ENCODE results near the gene PRKAG2. TPM values are rescaled to one million over a fixed set of nuclear protein-coding genes. Genes with fewer than 3 reads are reported as not detected.

PRKAG2 gene
- total and polyA plus RNA-seq, 2 of the 8 experiments (the other 6 are each of a cell fraction or from before 2014, with no cell fraction given) = 7.5 to 18.1 TPM

- no peak overlapping the region for H2AK5ac ChIP-seq (ENCODE audit: low read depth, low read length)
- no peaks in the 10 kb centered on the region for H3K79me1 ChIP-seq (ENCODE audit: low read depth, low read length)
- H4K5ac ChIP-seq (ENCODE audit: insufficient read length, low read depth, low read length) = no peak overlapping the region
- ChIA-PET POLR2A (ENCODE audit: partially characterized antibody) (no interaction called here), CTCF (ENCODE audit: partially characterized antibody) (interaction anchor here (1.4 kb wide), 1 partner anchor 24 kb away, joined by 4 read pairs; no protein-coding TSS in a partner anchor)
- no peak overlapping the region for H3K9ac ChIP-seq (replicated peaks in 1 of 4; ENCODE audit: extremely low read depth in 1 of 4, low read depth in 3 of 4, low read length in 3 of 4)
- H3K4me1 ChIP-seq (replicated peaks in 1 of 4; ENCODE audit: control insufficient read depth in 3 of 4, insufficient read depth in 4 of 4, low read length in 3 of 4) = peaks cover 0 to 4% (median 2%) of the 10 kb centered on the region in 4 experiments; a peak in 3 of 7 replicates
- no peak overlapping the region for H3K4me2 ChIP-seq (ENCODE audit: insufficient read depth in 1 of 2, low read depth in 2 of 2, low read length in 2 of 2)
- H3K9me3 ChIP-seq (ENCODE audit: insufficient read depth in 2 of 2, low read depth in 1 of 2, low read length in 1 of 2) = no peaks in the 10 kb centered on the region
- TF ChIP-seq RBBP5 (IDR thresholded peaks at IDR 0.05; ENCODE audit: borderline replicate concordance, low read depth, low read length) (no peak), USF2 (IDR thresholded peaks at IDR 0.05; ENCODE audit: low read length) (no peak)
- DNase-seq (ENCODE audit: low read depth in 1 of 2, low spot score in 2 of 2) = no peak
- H3K14ac ChIP-seq (ENCODE audit: insufficient read length) = no peak overlapping the region
- H2AFZ ChIP-seq (ENCODE audit: low read length) = no peak overlapping the region
- no peak overlapping the region for H2BK15ac ChIP-seq (ENCODE audit: low read length)
- H2BK12ac ChIP-seq (ENCODE audit: low read depth, low read length) = no peak overlapping the region
- H3K27ac ChIP-seq (ENCODE audit: low read depth, low read length) = no peak overlapping the region
- peaks cover 0 to 5% (median 2%) of the 10 kb centered on the region in 4 experiments; a peak in 3 of 7 replicates for H3K27me3 ChIP-seq (replicated peaks in 1 of 4; ENCODE audit: control insufficient read depth in 3 of 4, extremely low read depth in 1 of 4, insufficient read depth in 3 of 4, low read length in 3 of 4)
- no peak overlapping the region for H2BK20ac ChIP-seq (ENCODE audit: low read length)
- no peak overlapping the region for H2BK5ac ChIP-seq (ENCODE audit: low read depth, low read length)
- no peak overlapping the region for H3K4ac ChIP-seq (replicated peaks; ENCODE audit: insufficient read length, low read depth, low read length)
- no peak overlapping the region for H3K18ac ChIP-seq (ENCODE audit: extremely low read depth, low read length)
- no peaks in the 10 kb centered on the region for H3K36me3 ChIP-seq (ENCODE audit: control insufficient read depth in 2 of 4, insufficient read depth in 4 of 4, low read length in 3 of 4)
- no peak for FAIRE-seq
- H4K8ac ChIP-seq (ENCODE audit: extremely low read depth, insufficient read depth, low read length) = no peak overlapping the region
- H3K23me2 ChIP-seq (ENCODE audit: low read depth, low read length) = peaks cover 3% of the 10 kb centered on the region
- no peaks in the 10 kb centered on the region for H3K79me2 ChIP-seq (ENCODE audit: control insufficient read depth in 1 of 2, insufficient read depth in 2 of 2, low read length in 2 of 2)
- H3K23ac ChIP-seq (ENCODE audit: insufficient read length) = no peak overlapping the region
- no peak overlapping the region for H2BK120ac ChIP-seq (replicated peaks; ENCODE audit: low read depth, low read length)
- H3K56ac ChIP-seq (replicated peaks; ENCODE audit: insufficient read length, low read depth, low read length) = no peak overlapping the region
- no peaks in the 10 kb centered on the region for H4K20me1 ChIP-seq (replicated peaks in 1 of 2; ENCODE audit: control insufficient read depth in 1 of 2, insufficient read depth in 2 of 2, low read length in 2 of 2)
- 97% methylated on average over 3 of the region's 3 CpGs; no CpG with 5 or more reads in 1 of the 2 experiments for WGBS, 2 experiments (ENCODE audit: extremely low coverage in 1 of 2, insufficient coverage in 1 of 2, insufficient read length in 1 of 2, insufficient replicate concordance in 2 of 2, low coverage in 1 of 2, low lambda C conversion rate in 2 of 2, missing lambda C conversion rate in 1 of 2)
- H3K4me3 ChIP-seq (ENCODE audit: extremely low read depth in 1 of 4, insufficient read depth in 2 of 4, low read depth in 3 of 4, low read length in 4 of 4) = no peak overlapping the region
- no peak overlapping the region for H4K91ac ChIP-seq (replicated peaks; ENCODE audit: insufficient read length, low read length)
Observed at GRCh38 chr7:151787348-151787747, 89.6 kb downstream of the PRKAG2 start.

Data from H1 (cell line).